GM21717 (cell line): ENCODE results near the gene SQOR.
A peak's percentile ranks its signal among the peaks of the same experiment; 100 is the strongest.
"Not testable (repeated sequence)": the region's sequence is repeated elsewhere in the genome, so short reads cannot be mapped to it uniquely, and the experiment has no call there.

Experiments
- ATAC-seq: cut with Tn5 transposase; IDR thresholded peaks from one replicate; pipeline ENCODE4 v1.9.1; 2021; ENCODE audit warnings: mild to moderate bottlenecking, moderate library complexity; ENCODE audit not compliant: unreplicated experiment

SQOR gene

GRCh38 chr15:45630917-45631691, 3.7 kb upstream of the SQOR start:
- no peak for ATAC-seq

GRCh38 chr15:45631776-45632175, 3.1 kb upstream of the SQOR start:
- ATAC-seq = no peak

GRCh38 chr15:45635191-45635638, 386 bp downstream of the SQOR start:
- ATAC-seq = peak; percentile 50

- no peak for ATAC-seq
Observed at GRCh38 chr15:45635763-45636292, 999 bp downstream of the SQOR start.

- no peak for ATAC-seq
Observed at GRCh38 chr15:45637141-45637540, 2.3 kb downstream of the SQOR start.

- peak; percentile 66 for ATAC-seq
Observed at GRCh38 chr15:45637552-45638033, 2.8 kb downstream of the SQOR start.

GRCh38 chr15:45640616-45641015, 5.8 kb downstream of the SQOR start:
- ATAC-seq = no peak

- no peak for ATAC-seq
Observed at GRCh38 chr15:45641374-45641781, 6.5 kb downstream of the SQOR start.

- no peak for ATAC-seq
Observed at GRCh38 chr15:45641999-45642932, 7.4 kb downstream of the SQOR start.

- ATAC-seq = no peak
Observed at GRCh38 chr15:45644437-45644836, 9.6 kb downstream of the SQOR start.

GRCh38 chr15:45645026-45645980, 10.5 kb downstream of the SQOR start:
- ATAC-seq = no peak

- ATAC-seq = no peak
Observed at GRCh38 chr15:45646220-45646619, 11.4 kb downstream of the SQOR start.

GRCh38 chr15:45647828-45648227, 13.0 kb downstream of the SQOR start:
- no peak for ATAC-seq

- ATAC-seq = no peak
Observed at GRCh38 chr15:45648521-45649200, 13.8 kb downstream of the SQOR start.

- not testable (repeated sequence) for ATAC-seq
Observed at GRCh38 chr15:45650007-45650406, 15.2 kb downstream of the SQOR start.

- no peak for ATAC-seq
Observed at GRCh38 chr15:45650889-45651525, 16.2 kb downstream of the SQOR start.

- no peak for ATAC-seq
Observed at GRCh38 chr15:45653702-45654424, 19.0 kb downstream of the SQOR start.

- no peak for ATAC-seq
Observed at GRCh38 chr15:45654749-45655148, 19.9 kb downstream of the SQOR start.

- ATAC-seq = no peak
Observed at GRCh38 chr15:45657254-45657653, 22.4 kb downstream of the SQOR start.
